HEK293T (cell line): Measurements from ENCODE around the gene CACNA1E.

Experiments
- CTCF ChIA-PET: fragments of 350-600 bp; formaldehyde crosslinking; extraction: SDS; loops from one replicate; lab custom pipeline; 2021; ENCODE audit warnings: antibody characterized with exemption, inconsistent platforms; lab: Yijun Ruan, JAX
- POLR2A ChIA-PET: fragments of 350-600 bp; formaldehyde crosslinking; extraction: SDS; loops from one replicate; lab custom pipeline; 2020; ENCODE audit warnings: antibody characterized with exemption, inconsistent platforms; lab: Yijun Ruan, JAX
- DNase-seq: peaks from one replicate; pipeline ENCODE4 v3.0.0; 2012; ENCODE audit warnings: mixed read lengths; ENCODE audit errors: extremely low spot score
- ARNT ChIP-seq: fragments of 450-650 bp; IDR thresholded peaks from 2 replicates; pipeline ENCODE4 v1.6.1; 2017; ENCODE audit warnings: mild to moderate bottlenecking
- BHLHE40 ChIP-seq: fragments of 450-650 bp; IDR thresholded peaks from 2 replicates; pipeline ENCODE4 v1.6.1; 2016; ENCODE audit warnings: mild to moderate bottlenecking, moderate library complexity, borderline replicate concordance
- CTBP1 ChIP-seq: fragments of 450-650 bp; IDR thresholded peaks from 2 replicates; pipeline ENCODE4 v1.6.1; 2016; ENCODE audit warnings: borderline replicate concordance
- ELF4 ChIP-seq: fragments of 450-650 bp; IDR thresholded peaks from 2 replicates; pipeline ENCODE4 v1.6.1; 2017; ENCODE audit warnings: antibody characterized with exemption
- FOXA1 ChIP-seq: fragments of 450-650 bp; IDR thresholded peaks from 2 replicates; pipeline ENCODE4 v1.6.1; 2016; ENCODE audit warnings: mild to moderate bottlenecking
- FOXK2 ChIP-seq: fragments of 450-650 bp; IDR thresholded peaks from 2 replicates; pipeline ENCODE4 v1.6.1; 2016; ENCODE audit warnings: mild to moderate bottlenecking
- FOXM1 ChIP-seq: fragments of 450-650 bp; IDR thresholded peaks from 2 replicates; pipeline ENCODE4 v1.6.1; 2017; ENCODE audit warnings: mild to moderate bottlenecking, borderline replicate concordance
- HDGF ChIP-seq: fragments of 450-650 bp; IDR thresholded peaks from 2 replicates; pipeline ENCODE4 v1.6.1; 2017; ENCODE audit warnings: antibody characterized with exemption, borderline replicate concordance
- L3MBTL2 ChIP-seq: fragments of 450-650 bp; conservative IDR thresholded peaks from 2 replicates; pipeline ENCODE4 v1.6.1; 2016; ENCODE audit warnings: mild to moderate bottlenecking
- LEF1 ChIP-seq: fragments of 450-650 bp; IDR thresholded peaks from 2 replicates; pipeline ENCODE4 v1.6.1; 2017; ENCODE audit warnings: mild to moderate bottlenecking, borderline replicate concordance
- NFRKB ChIP-seq: fragments of 450-650 bp; IDR thresholded peaks from 2 replicates; pipeline ENCODE4 v1.6.1; 2016; ENCODE audit warnings: mild to moderate bottlenecking, moderate library complexity
- SP1 ChIP-seq: fragments of 450-650 bp; IDR thresholded peaks from 2 replicates; pipeline ENCODE4 v1.6.1; 2017
- SUZ12 ChIP-seq: fragments of 450-650 bp; IDR thresholded peaks from 2 replicates; pipeline ENCODE4 v1.6.1; 2016; ENCODE audit warnings: mild to moderate bottlenecking
- TARDBP ChIP-seq: fragments of 450-650 bp; IDR thresholded peaks from 2 replicates; pipeline ENCODE4 v1.6.1; 2016
- ZNF384 ChIP-seq: fragments of 450-650 bp; IDR thresholded peaks from 2 replicates; pipeline ENCODE4 v1.6.1; 2016
- TF ChIP-seq, protein P1 (sequence below): fragments of 450-650 bp; IDR thresholded peaks from 2 replicates; pipeline ENCODE4 v1.6.1; 2016

The CACNA1E gene

GRCh38 chr1:181456551-181456950, 26.8 kb upstream of the CACNA1E start:
- CTCF ChIA-PET: no interaction called here
- POLR2A ChIA-PET: no interaction called here
- TF ChIP-seq HDGF: no peak
- no peak for TF ChIP-seq FOXM1
- no peak for TF ChIP-seq CTBP1
- TF ChIP-seq SUZ12: no peak
- no peak for TF ChIP-seq TARDBP
- TF ChIP-seq ARNT: no peak
- no peak for TF ChIP-seq L3MBTL2
- no peak for TF ChIP-seq FOXA1
- TF ChIP-seq ELF4: no peak
- TF ChIP-seq BHLHE40: no peak
- no peak for TF ChIP-seq SP1
- no peak for DNase-seq

DNA sequence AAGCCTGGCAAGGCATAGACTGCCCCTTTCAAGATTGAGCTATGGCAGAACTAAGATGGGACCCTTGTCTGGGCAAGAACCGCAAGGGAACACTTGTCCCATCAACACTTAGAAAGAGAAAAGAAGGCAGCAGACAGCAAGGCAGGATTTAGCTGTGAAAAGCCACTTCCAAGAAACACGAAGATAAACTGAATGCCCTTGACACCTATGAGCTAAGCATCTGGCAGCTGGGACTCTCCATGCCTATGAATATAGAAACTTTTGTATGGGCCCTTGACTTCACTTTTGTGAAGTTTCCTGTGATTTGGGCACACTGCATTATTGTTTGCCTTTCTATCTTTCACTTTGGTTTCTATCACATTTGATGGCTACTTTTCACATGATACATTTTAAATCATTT, 24.9 kb upstream of the CACNA1E start:
- POLR2A ChIA-PET: no interaction called here
- TF ChIP-seq FOXA1: no peak
- TF ChIP-seq, protein P1, sequence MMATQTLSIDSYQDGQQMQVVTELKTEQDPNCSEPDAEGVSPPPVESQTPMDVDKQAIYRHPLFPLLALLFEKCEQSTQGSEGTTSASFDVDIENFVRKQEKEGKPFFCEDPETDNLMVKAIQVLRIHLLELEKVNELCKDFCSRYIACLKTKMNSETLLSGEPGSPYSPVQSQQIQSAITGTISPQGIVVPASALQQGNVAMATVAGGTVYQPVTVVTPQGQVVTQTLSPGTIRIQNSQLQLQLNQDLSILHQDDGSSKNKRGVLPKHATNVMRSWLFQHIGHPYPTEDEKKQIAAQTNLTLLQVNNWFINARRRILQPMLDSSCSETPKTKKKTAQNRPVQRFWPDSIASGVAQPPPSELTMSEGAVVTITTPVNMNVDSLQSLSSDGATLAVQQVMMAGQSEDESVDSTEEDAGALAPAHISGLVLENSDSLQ: no peak
- TF ChIP-seq SP1: no peak
- no peak for TF ChIP-seq BHLHE40
- TF ChIP-seq FOXK2: no peak
- TF ChIP-seq SUZ12: no peak
- no peak for TF ChIP-seq ELF4
- CTCF ChIA-PET: no interaction called here
- no peak for DNase-seq

DNA sequence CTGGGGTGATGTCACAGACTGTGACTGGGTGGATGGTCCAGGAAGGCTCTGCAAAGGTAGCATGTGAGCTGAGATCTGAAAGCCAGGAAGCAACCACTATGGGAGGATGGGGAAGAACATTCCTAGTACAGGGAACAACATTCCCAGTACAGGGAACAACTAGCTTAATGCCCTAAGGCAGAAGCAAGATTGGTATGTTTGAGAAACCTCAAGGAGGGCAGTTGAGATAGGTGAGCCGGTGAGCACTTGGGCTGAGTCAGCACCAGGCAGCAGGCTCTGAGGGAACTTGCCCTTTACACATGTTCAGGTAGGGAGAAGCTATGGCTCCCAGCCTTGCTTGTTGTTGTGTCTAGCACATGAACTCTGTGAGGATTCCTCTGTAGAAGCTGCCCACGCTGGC, 24.2 kb upstream of the CACNA1E start:
- ChIA-PET CTCF (no interaction called here), POLR2A (no interaction called here)
- no peak for TF ChIP-seq ZNF384
- TF ChIP-seq CTBP1: no peak
- no peak for TF ChIP-seq TARDBP
- TF ChIP-seq SP1: no peak
- no peak for TF ChIP-seq SUZ12
- no peak for TF ChIP-seq LEF1
- TF ChIP-seq ARNT: no peak
- no peak for TF ChIP-seq ELF4
- TF ChIP-seq HDGF: no peak
- TF ChIP-seq NFRKB: no peak
- no peak for DNase-seq

DNA sequence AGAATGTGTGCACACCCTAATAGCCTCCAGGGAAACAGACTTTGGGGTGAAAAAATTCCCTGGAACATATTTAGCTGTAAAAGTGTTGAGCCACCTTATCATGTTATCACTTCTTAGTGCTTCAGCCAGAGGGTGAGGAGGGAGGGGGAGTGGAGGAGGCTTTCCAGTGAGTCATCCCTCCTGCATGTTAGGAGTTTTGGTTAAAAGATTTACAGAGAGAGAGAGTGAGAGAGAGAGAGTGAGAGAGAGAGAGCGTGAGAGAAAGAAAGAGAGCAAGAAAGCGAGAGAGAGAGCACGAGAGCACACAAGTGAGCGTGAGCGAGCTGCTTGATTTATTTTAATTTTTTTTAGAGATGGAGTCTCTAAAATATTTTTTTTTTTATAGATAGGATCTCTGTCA, 13.5 kb upstream of the CACNA1E start:
- DNase-seq: no peak
- TF ChIP-seq NFRKB: no peak
- no peak for TF ChIP-seq FOXA1
- ChIA-PET CTCF (interaction anchor here (1.3 kb wide), 1 partner anchor 467 kb away, joined by 4 read pairs; no protein-coding TSS in a partner anchor), POLR2A (no interaction called here)

- POLR2A ChIA-PET: no interaction called here
- no peak for DNase-seq
- TF ChIP-seq HDGF (no peak), FOXM1 (no peak), BHLHE40 (no peak), FOXA1 (no peak), ELF4 (no peak), LEF1 (no peak), TARDBP (no peak)
- CTCF ChIA-PET: no interaction called here
Measured at GRCh38 chr1:181475580-181475979, 7.7 kb upstream of the CACNA1E start.

GRCh38 chr1:181476581-181476980, 6.7 kb upstream of the CACNA1E start:
- no peak for TF ChIP-seq FOXM1
- no peak for TF ChIP-seq HDGF
- no peak for TF ChIP-seq NFRKB
- no peak for TF ChIP-seq FOXA1
- TF ChIP-seq, protein P1: no peak
- no peak for TF ChIP-seq LEF1
- TF ChIP-seq ZNF384: no peak
- TF ChIP-seq TARDBP: no peak
- TF ChIP-seq SUZ12: no peak
- TF ChIP-seq SP1: no peak
- no peak for TF ChIP-seq ARNT
- no peak for TF ChIP-seq CTBP1
- no peak for TF ChIP-seq FOXK2
- no peak for TF ChIP-seq ELF4
- no peak for TF ChIP-seq BHLHE40
- DNase-seq: no peak
- ChIA-PET CTCF (interaction anchor here (1.6 to 3.3 kb wide), 2 partner anchors 461 to 604 kb away, joined by 12 to 16 read pairs; no protein-coding TSS in a partner anchor), POLR2A (no interaction called here)

- TF ChIP-seq BHLHE40: no peak
- no peak for TF ChIP-seq FOXM1
- no peak for TF ChIP-seq ELF4
- TF ChIP-seq HDGF: no peak
- no peak for TF ChIP-seq LEF1
- TF ChIP-seq, protein P1: no peak
- POLR2A ChIA-PET: no interaction called here
- DNase-seq: no peak
- CTCF ChIA-PET: interaction anchor here (0.6 to 3.3 kb wide), 9 partner anchors 26 to 652 kb away, joined by 3 to 19 read pairs (median 4); no protein-coding TSS in a partner anchor
Measured at GRCh38 chr1:181478306-181478705, 5.0 kb upstream of the CACNA1E start.
